Esophagus (tissue), 2 donors: ENCODE measurements around the gene TSTD2. TPM values are rescaled to one million over a fixed set of nuclear protein-coding genes. Genes with fewer than 3 reads are reported as not detected.
"Not testable (repeated sequence)": the region's sequence is repeated elsewhere in the genome, so short reads cannot be mapped to it uniquely, and the experiment has no call there.

Source experiments
- H3K27ac ChIP-seq, 2 donors: one replicate each; pipeline ENCODE4 v1.5.1; 2013; ENCODE audit warnings: low read depth in 2 of 2, mild to moderate bottlenecking in 2 of 2, inconsistent platforms in 1 of 2, low read length in 1 of 2, moderate library complexity in 1 of 2
- H3K27me3 ChIP-seq, 2 donors: one replicate each; pipeline ENCODE4 v1.6.1; 2013; ENCODE audit warnings: low read length in 2 of 2, control low read depth in 1 of 2, mild to moderate bottlenecking in 1 of 2; ENCODE audit not compliant: insufficient read depth in 2 of 2, control insufficient read depth in 1 of 2
- H3K36me3 ChIP-seq, 2 donors: one replicate each; pipeline ENCODE4 v1.6.1; 2013; ENCODE audit warnings: low read length in 1 of 2; ENCODE audit not compliant: control insufficient read depth in 2 of 2, insufficient read depth in 2 of 2
- H3K4me1 ChIP-seq, 2 donors: one replicate each; pipeline ENCODE4 v1.6.1; 2013; ENCODE audit warnings: low read length in 1 of 2; ENCODE audit not compliant: control insufficient read depth in 2 of 2, insufficient read depth in 2 of 2
- H3K4me3 ChIP-seq, 2 donors: one replicate each; pipeline ENCODE4 v1.5.1; 2013; ENCODE audit warnings: low read length in 2 of 2, mild to moderate bottlenecking in 2 of 2, low read depth in 1 of 2, moderate library complexity in 1 of 2
- H3K9me3 ChIP-seq, 2 donors: one replicate each; pipeline ENCODE4 v1.6.1; 2013; ENCODE audit warnings: mild to moderate bottlenecking in 2 of 2, low read depth in 1 of 2, low read length in 1 of 2, moderate library complexity in 1 of 2; ENCODE audit not compliant: control insufficient read depth in 2 of 2, insufficient read depth in 1 of 2
- WGBS, 2 donors: extraction: QIAGEN DNeasy Blood & Tissue Kit; methylation state at CpG; one replicate each; pipeline ENCODE4 v1.1.7; 2013; 5-methylcytosine and 5-hydroxymethylcytosine counted together
- polyA plus RNA-seq, 2 donors: library from polyadenylated mRNA; stranded (reverse); fragments of 200-250 nt; gene quantifications; one replicate each; pipeline ENCODE4 v1.2.3, GENCODE V29; 2013
- donor health status: healthy with polysubstance abuse.
- donor health status: Bipolar disorder and iron deficiency.

Gene TSTD2
- polyA plus RNA-seq, 2 donors: 7.1 to 7.9 TPM

DNA sequence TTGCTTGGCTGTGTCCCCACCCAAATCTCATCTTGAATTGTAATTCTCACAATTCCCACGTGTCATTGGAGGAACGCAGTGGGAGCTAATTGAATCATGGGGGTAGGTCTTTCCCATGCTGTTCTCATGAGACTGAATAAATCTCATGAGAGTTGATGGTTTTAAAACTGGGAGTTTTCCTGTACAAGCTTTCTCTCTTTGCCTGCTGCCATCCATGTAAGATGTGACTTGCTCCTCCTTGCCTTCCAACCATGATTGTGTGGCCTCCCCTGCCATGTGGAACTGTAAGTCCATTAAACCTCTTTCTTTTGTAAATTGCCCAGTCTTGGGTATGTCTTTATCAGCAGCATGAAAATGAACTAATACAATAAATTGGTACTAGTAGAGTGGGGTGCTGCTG is 13.1 kb downstream of the TSTD2 start:
- H3K27me3 ChIP-seq, H3K9me3 ChIP-seq, H3K4me1 ChIP-seq, H3K27ac ChIP-seq, H3K4me3 ChIP-seq, H3K36me3 ChIP-seq: not testable (repeated sequence)
- WGBS, 2 donors: 94 to 97% methylated on average over 2 of the region's 2 CpGs

DNA sequence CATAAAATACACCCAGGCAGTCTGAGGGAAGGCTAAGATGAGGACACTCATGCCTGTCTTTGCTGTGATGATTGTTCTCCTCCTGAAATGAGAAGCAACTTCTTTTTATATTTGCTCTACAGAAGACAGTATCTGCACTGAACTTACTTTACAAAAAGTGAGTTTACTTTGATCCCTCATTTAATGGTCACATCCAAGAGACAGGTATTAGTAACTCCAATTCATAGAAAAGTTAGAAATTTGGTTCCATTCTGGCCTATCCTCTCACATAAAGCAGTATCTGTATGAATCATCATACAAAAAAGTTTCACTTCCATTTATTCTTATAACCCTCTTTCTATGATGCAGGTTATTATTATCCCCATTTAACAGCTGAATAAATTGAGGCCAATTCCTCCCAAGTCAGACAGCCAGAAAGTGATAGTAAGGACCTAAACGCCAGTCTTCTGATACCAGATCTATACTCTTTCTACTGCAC is 15.2 kb downstream of the TSTD2 start:
- Histone ChIP-seq H3K36me3 (peaks cover 0 to 8% of the 10 kb centered on the region in 2 donors), H3K4me3 (no peak overlapping the region), H3K4me1 (no peaks in the 10 kb centered on the region), H3K27me3 (no peaks in the 10 kb centered on the region), H3K9me3 (no peaks in the 10 kb centered on the region), H3K27ac (no peak overlapping the region)
- 78 to 85% methylated on average over 1 of the region's 1 CpG for WGBS, 2 donors

DNA sequence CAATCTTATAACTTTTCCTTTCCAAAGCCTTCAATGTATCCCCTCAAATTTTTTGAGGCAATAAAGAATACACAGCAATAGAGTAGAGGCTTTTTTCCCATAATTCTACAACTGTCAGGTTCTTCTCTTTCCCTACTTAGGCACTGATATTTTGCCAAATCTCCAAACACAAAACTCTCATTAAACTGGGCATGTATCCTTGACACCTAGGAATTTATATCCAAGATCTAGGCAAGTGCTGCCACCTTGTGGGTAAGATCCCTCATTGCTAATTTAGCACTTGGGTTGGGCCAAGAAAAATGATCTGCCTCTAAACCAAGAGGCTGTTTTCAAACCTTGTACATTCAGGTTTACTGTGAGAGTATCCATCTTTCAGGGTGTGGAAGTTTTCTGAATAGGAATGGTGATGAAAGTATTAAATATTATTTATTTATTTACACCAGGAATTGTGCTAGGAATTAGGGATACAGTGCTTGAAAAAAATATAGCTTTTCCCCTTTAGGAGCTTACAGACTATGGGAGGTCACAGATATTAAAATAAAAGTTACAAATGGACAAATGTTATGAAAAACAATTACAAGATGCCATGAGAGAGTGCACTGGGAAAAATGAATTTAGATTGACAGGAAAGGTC is 17.6 kb downstream of the TSTD2 start:
- no peak overlapping the region for H3K4me3 ChIP-seq
- H3K4me1 ChIP-seq: no peaks in the 10 kb centered on the region
- peaks cover 0 to 11% of the 10 kb centered on the region in 2 donors for H3K36me3 ChIP-seq
- no peak overlapping the region for H3K27ac ChIP-seq
- H3K27me3 ChIP-seq: no peaks in the 10 kb centered on the region
- H3K9me3 ChIP-seq: no peaks in the 10 kb centered on the region

DNA sequence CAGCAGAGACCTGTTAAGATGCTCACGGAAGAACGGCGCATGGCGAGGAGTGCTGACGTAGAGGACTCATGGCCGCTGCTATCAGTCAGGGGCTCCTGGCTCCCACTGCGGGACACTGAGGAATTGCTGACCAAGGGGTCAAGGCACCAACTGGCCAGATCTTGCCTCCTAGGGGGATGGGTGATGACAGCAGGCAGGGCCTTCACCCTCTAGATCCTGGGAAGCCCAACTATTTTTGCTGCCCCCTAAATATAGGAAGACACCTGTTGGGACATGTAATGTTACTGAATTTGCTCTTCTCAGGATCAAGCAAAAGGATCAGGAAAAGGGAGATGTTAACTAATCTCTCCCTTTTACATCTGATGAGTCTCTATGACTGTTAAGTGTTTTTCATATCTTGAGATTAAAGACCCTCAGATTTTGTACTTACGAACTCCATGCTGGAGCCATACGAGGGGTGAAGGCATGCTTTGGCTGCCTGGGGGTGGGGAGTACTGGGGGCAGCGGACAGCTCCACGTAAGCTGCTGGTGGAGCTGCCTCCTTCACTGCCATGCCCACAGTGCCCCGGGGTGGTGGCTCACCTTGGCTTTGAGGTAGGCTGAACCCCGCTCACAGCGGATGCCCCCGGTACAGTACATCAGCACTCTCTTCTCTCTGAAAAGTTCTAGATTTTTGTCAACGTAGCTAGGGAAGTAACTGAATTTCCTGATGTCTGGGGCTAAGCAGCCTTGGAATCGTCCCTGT is 28.1 kb downstream of the TSTD2 start:
- Histone ChIP-seq H3K4me3 (no peak overlapping the region), H3K27ac (no peak overlapping the region), H3K27me3 (no peaks in the 10 kb centered on the region), H3K36me3 (peaks cover 22 to 24% of the 10 kb centered on the region in 2 donors), H3K9me3 (no peaks in the 10 kb centered on the region), H3K4me1 (no peaks in the 10 kb centered on the region)
- WGBS, 2 donors: 94 to 95% methylated on average over 17 of the region's 17 CpGs

DNA sequence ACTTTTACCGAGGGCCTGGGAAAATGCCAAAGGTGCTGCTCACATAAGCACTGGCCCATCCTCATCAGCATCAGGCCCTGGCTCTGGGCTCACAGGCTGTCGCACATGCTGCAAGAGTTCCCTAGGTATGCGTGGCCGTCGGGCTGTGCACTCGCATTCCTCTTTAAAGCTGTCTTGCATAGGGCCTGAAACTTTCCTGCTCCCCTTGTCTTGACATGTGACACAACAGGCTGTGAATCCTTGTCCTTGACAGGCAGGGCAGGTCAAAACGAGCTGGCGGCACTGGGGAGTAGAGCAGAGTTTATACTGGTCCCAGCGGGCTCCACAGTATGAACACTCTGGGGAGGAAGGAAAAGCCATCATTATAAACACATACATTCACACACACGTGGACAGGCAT is 30.7 kb downstream of the TSTD2 start:
- Histone ChIP-seq H3K27me3 (no peaks in the 10 kb centered on the region), H3K9me3 (no peaks in the 10 kb centered on the region), H3K4me1 (no peaks in the 10 kb centered on the region), H3K4me3 (no peak overlapping the region), H3K27ac (no peak overlapping the region), H3K36me3 (peaks cover 22 to 30% of the 10 kb centered on the region in 2 donors)
- 84 to 86% methylated on average over 10 of the region's 10 CpGs for WGBS, 2 donors

DNA sequence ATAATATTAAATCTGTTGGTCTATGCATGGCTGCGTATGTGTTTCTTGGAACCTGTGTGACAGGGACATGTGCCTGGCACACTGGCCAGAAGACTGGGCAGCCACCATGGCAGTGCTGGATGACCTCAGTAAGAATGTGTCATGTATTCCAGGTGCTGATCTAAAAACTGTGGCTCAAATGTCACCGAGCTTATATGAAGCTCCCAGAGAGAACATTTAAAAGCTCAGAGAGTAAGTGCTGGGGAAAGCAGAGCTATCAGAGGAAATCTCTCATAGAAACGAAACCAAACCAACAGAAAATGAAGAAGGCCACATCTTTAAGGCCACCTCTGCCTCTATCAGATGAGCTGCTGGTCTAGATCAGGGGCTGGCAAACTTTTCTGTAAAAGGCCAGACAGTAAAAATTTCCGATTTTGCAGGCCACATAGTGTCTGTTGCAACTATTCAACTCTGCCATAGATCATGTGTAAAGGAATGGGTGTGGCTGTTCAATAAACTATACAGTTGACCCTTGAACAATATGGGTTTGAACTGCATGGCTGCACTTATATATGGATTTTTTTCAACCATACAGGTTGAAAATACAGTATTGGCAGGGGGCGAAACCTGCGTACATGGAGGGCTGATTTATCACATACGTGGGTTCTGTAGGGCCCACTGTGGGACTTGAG is 31.8 kb downstream of the TSTD2 start:
- Histone ChIP-seq H3K36me3 (peaks cover 22 to 30% of the 10 kb centered on the region in 2 donors), H3K4me1 (no peaks in the 10 kb centered on the region), H3K4me3 (no peak overlapping the region), H3K27me3 (no peaks in the 10 kb centered on the region), H3K9me3 (no peaks in the 10 kb centered on the region), H3K27ac (no peak overlapping the region)
- WGBS, 2 donors: 89 to 92% methylated on average over 7 of the region's 7 CpGs

DNA sequence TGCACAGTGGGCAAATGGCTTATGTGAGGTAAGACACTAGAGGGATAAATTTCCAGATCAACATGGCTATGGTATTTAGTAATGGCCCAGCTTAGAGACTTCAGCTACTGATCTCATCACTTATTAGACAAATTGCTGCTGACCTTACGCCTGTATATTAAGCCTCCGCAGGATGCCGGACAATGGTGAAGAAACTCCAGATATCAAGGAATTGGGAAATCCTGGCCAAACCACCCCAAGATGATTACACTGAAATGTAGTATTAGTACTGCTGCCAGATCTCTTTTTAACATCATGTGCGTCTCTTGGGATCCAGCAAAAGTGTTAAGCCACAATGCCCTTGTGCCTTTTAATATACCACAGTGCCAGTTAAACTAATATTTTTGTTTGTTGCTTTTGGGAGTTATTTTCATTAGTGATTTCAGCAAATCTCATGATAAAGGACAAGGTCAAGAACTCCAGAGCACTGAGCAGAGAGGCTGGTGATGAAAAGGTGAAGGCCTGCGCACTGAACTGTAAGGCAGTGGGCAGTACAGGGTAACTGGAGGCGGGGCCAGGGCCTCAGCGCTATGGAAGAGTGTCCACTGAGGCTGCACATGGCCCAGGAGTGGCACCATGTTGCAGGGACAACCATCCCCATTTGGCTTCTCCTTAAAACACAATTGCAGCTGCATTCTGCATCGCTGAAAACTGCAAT is 32.5 kb downstream of the TSTD2 start:
- WGBS, 2 donors: 94 to 96% methylated on average over 8 of the region's 8 CpGs
- no peaks in the 10 kb centered on the region for H3K4me1 ChIP-seq
- no peak overlapping the region for H3K4me3 ChIP-seq
- H3K27me3 ChIP-seq: no peaks in the 10 kb centered on the region
- H3K36me3 ChIP-seq: peaks cover 22 to 28% of the 10 kb centered on the region in 2 donors
- no peaks in the 10 kb centered on the region for H3K9me3 ChIP-seq
- H3K27ac ChIP-seq: no peak overlapping the region

DNA sequence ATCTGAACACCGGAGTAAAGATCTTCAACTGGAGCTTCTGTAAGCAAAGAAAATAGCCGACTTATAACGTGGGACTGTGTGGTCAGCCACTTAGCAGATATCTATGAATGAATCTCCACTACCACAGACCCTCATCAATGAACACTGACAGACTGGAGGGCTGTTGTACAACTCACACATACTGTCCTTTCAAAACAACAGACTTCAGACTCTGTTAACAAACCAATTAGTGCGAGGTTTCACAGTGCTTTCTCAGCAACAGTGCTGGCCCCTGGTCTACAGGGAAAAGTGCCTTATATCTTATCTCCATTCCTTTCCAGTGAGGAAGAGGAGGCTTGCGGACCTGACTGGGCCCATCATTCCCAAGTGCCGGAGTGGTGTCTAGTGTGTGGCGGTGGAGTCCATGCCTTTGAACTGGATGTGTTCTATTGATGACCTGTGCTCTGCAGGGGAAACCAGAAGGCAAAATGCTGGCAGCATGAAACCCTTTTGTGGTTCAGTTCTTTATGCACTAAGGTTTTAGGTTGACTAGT is 33.8 kb downstream of the TSTD2 start:
- Histone ChIP-seq H3K36me3 (peaks cover 17 to 20% of the 10 kb centered on the region in 2 donors), H3K4me1 (no peaks in the 10 kb centered on the region), H3K4me3 (no peak overlapping the region), H3K27ac (no peak overlapping the region), H3K9me3 (no peaks in the 10 kb centered on the region), H3K27me3 (no peaks in the 10 kb centered on the region)
- WGBS, 2 donors: 76 to 79% methylated on average over 7 of the region's 7 CpGs
